HepG2 (cell line): Measurements from ENCODE around the gene HPCAL4.

Source experiments
- ATF2 ChIP-seq: sonication (generic); formaldehyde crosslinking; IDR thresholded peaks from 2 replicates; pipeline ENCODE4 v1.4.0; 2020; ENCODE audit warnings: missing genetic modification reagents
- CTCF ChIP-seq: sonication (generic); formaldehyde crosslinking; IDR thresholded peaks from 2 replicates; pipeline ENCODE4 v1.5.0; 2020; ENCODE audit warnings: mild to moderate bottlenecking, missing genetic modification reagents, moderate library complexity
- MXI1 ChIP-seq: IDR thresholded peaks from 3 replicates; pipeline ENCODE4 v1.6.1; 2012; ENCODE audit warnings: low read depth, low read length, inconsistent platforms, borderline replicate concordance
- NPAS2 ChIP-seq: sonication (generic); formaldehyde crosslinking; IDR thresholded peaks from 2 replicates; pipeline ENCODE4 v1.8.0; 2022; ENCODE audit warnings: mild to moderate bottlenecking, missing genetic modification reagents, borderline replicate concordance
- POLR2A ChIP-seq, 2 experiments: IDR thresholded peaks; 2 replicates each; pipeline ENCODE4 v1.6.1; 2011; ENCODE audit warnings: low read depth in 2 of 2, low read length in 2 of 2, mild to moderate bottlenecking in 1 of 2, moderate library complexity in 1 of 2; ENCODE audit not compliant: insufficient read depth in 1 of 2
- RFXAP ChIP-seq: sonication (generic); formaldehyde crosslinking; IDR thresholded peaks from 2 replicates; pipeline ENCODE4 v1.4.0; 2020; ENCODE audit warnings: missing genetic modification reagents, borderline replicate concordance
- TAF1 ChIP-seq: sonication (generic); formaldehyde crosslinking; IDR thresholded peaks from 2 replicates; pipeline ENCODE4 v1.4.0; 2020; ENCODE audit warnings: missing genetic modification reagents
- ZNF205 ChIP-seq: IDR thresholded peaks from 2 replicates; pipeline ENCODE4 v1.6.1; 2018; ENCODE audit warnings: missing biosample characterization, missing genetic modification reagents
- ZNF232 ChIP-seq: sonication (generic); formaldehyde crosslinking; IDR thresholded peaks from 2 replicates; pipeline ENCODE4 v1.4.0; 2020; ENCODE audit warnings: missing genetic modification reagents, borderline replicate concordance
- ZNF274 ChIP-seq: sonication (generic); formaldehyde crosslinking; IDR thresholded peaks from 2 replicates; pipeline ENCODE4 v1.5.1; 2020; ENCODE audit warnings: mild to moderate bottlenecking, missing genetic modification reagents
- ZNF3 ChIP-seq: IDR thresholded peaks from 2 replicates; pipeline ENCODE4 v1.7.0; 2017; ENCODE audit warnings: inconsistent platforms
- ZNF34 ChIP-seq: sonication (generic); formaldehyde crosslinking; IDR thresholded peaks from 2 replicates; pipeline ENCODE4 v1.4.0; 2020; ENCODE audit warnings: mild to moderate bottlenecking, missing genetic modification reagents, borderline replicate concordance
- TF ChIP-seq, protein P1 (sequence below), 2 experiments: IDR thresholded peaks; 2 replicates each; pipeline ENCODE4 v1.6.1; 2011 to 2012; ENCODE audit warnings: low read length in 2 of 2, borderline replicate concordance in 1 of 2, low read depth in 1 of 2, mild to moderate bottlenecking in 1 of 2, moderate library complexity in 1 of 2
- TF ChIP-seq, protein P2 (sequence below): sonication (generic); formaldehyde crosslinking; IDR thresholded peaks from 2 replicates; pipeline ENCODE4 v1.4.0; 2020; ENCODE audit warnings: low read depth, mild to moderate bottlenecking, missing genetic modification reagents

DNA sequence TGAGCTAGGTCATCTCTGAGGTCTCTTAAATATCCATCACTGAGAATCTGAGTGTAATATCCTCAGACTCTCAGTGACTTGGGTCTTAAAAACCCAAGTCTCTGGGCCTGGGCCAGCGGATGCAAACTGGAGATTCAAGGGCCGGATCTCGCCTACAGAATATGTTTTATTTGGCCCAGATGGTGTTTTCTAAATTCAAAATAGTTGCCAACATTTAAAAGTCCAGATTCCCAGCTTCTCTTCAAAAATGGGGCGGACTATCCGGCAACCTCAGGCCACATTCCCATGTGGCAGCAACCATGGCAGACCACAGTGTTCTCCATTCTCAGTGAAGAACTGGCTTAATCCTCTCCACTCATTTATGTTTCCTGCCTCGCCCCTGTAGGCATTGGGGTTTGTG is 39.1 kb downstream of the HPCAL4 start:
- TF ChIP-seq MXI1 (no peak), POLR2A (IDR thresholded peaks at IDR 0.05; ENCODE audit: insufficient read depth in 1 of 2, low read depth in 2 of 2, low read length in 2 of 2) (no peak), ZNF232 (no peak), ATF2 (CRISPR knock-in tag) (no peak), TAF1 (no peak), ZNF205 (CRISPR knock-in tag) (no peak), RFXAP (CRISPR knock-in tag) (no peak), ZNF34 (CRISPR knock-in tag) (no peak), NPAS2 (no peak), CTCF (CRISPR knock-in tag) (no peak), ZNF3 (no peak), ZNF274 (CRISPR knock-in tag) (no peak)
- TF ChIP-seq, protein P1, sequence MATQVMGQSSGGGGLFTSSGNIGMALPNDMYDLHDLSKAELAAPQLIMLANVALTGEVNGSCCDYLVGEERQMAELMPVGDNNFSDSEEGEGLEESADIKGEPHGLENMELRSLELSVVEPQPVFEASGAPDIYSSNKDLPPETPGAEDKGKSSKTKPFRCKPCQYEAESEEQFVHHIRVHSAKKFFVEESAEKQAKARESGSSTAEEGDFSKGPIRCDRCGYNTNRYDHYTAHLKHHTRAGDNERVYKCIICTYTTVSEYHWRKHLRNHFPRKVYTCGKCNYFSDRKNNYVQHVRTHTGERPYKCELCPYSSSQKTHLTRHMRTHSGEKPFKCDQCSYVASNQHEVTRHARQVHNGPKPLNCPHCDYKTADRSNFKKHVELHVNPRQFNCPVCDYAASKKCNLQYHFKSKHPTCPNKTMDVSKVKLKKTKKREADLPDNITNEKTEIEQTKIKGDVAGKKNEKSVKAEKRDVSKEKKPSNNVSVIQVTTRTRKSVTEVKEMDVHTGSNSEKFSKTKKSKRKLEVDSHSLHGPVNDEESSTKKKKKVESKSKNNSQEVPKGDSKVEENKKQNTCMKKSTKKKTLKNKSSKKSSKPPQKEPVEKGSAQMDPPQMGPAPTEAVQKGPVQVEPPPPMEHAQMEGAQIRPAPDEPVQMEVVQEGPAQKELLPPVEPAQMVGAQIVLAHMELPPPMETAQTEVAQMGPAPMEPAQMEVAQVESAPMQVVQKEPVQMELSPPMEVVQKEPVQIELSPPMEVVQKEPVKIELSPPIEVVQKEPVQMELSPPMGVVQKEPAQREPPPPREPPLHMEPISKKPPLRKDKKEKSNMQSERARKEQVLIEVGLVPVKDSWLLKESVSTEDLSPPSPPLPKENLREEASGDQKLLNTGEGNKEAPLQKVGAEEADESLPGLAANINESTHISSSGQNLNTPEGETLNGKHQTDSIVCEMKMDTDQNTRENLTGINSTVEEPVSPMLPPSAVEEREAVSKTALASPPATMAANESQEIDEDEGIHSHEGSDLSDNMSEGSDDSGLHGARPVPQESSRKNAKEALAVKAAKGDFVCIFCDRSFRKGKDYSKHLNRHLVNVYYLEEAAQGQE (IDR thresholded peaks at IDR 0.05; ENCODE audit: borderline replicate concordance in 1 of 2, low read depth in 1 of 2, low read length in 2 of 2): no peak
- TF ChIP-seq, protein P2, sequence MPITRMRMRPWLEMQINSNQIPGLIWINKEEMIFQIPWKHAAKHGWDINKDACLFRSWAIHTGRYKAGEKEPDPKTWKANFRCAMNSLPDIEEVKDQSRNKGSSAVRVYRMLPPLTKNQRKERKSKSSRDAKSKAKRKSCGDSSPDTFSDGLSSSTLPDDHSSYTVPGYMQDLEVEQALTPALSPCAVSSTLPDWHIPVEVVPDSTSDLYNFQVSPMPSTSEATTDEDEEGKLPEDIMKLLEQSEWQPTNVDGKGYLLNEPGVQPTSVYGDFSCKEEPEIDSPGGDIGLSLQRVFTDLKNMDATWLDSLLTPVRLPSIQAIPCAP (CRISPR knock-in tag): no peak
